Vagina (tissue), 2 donors: ENCODE measurements around the gene FGFR2. TPM values are rescaled to one million over a fixed set of nuclear protein-coding genes. Genes with fewer than 3 reads are reported as not detected.

Experiments
- DNase-seq, 2 donors: peaks; one replicate each; pipeline ENCODE4 v3.0.0-alpha.2; 2017; ENCODE audit errors: extremely low spot score in 2 of 2
- H3K27ac ChIP-seq: fragments of 200-600 bp; sonication (generic); one replicate; pipeline ENCODE4 v1.5.1; 2019
- H3K27me3 ChIP-seq: fragments of 200-600 bp; sonication (generic); one replicate; pipeline ENCODE4 v1.5.1; 2019
- H3K36me3 ChIP-seq, 2 donors: fragments of 200-600 bp; sonication (generic); one replicate each; pipeline ENCODE4 v1.5.1; 2017 to 2019
- H3K4me1 ChIP-seq: fragments of 200-600 bp; sonication (generic); one replicate; pipeline ENCODE4 v1.5.1; 2019
- H3K4me3 ChIP-seq, 2 donors: fragments of 200-600 bp; sonication (generic); 1 replicate in 1 of 2; 2 replicates in 1 of 2; pipeline ENCODE4 v1.5.1; 2016 to 2019
- H3K9me3 ChIP-seq: fragments of 200-600 bp; sonication (generic); one replicate; pipeline ENCODE4 v1.5.1; 2019
- POLR2A ChIP-seq, 2 donors: fragments of 450-650 bp; IDR thresholded peaks; one replicate each; pipeline ENCODE4 v1.6.1; 2017; ENCODE audit warnings: antibody characterized with exemption in 2 of 2, mild to moderate bottlenecking in 2 of 2, moderate library complexity in 2 of 2
- POLR2AphosphoS5 ChIP-seq, 2 donors: sonication (generic); formaldehyde crosslinking; IDR thresholded peaks; one replicate each; pipeline ENCODE4 v1.9.0; 2017; ENCODE audit warnings: antibody characterized with exemption in 2 of 2, mild to moderate bottlenecking in 2 of 2, low read depth in 1 of 2; ENCODE audit not compliant: insufficient read depth in 1 of 2
- intact Hi-C: fragments of 100-400 bp; cut with DNase I; formaldehyde crosslinking; loops from one replicate; pipeline ENCODE4 v1.15.1; 2023
- total RNA-seq: library from RNA; depleted of rRNA; stranded (reverse); fragments of >200 nt; gene quantifications from one replicate; pipeline ENCODE4 v1.2.3, GENCODE V29; 2016
- TF ChIP-seq, protein P1 (sequence below), 3 experiments: fragments of 450-650 bp in 2 of 3; fragments of 200-600 bp in 1 of 3; sonication (generic) in 1 of 3; IDR thresholded peaks; one replicate each; pipeline ENCODE4 v1.5.1; 2017 to 2019; ENCODE audit warnings: antibody characterized with exemption in 3 of 3, mild to moderate bottlenecking in 2 of 3, moderate library complexity in 2 of 3

The FGFR2 gene
- total RNA-seq, 1 donor from 2014 or later: 54.0 TPM

DNA sequence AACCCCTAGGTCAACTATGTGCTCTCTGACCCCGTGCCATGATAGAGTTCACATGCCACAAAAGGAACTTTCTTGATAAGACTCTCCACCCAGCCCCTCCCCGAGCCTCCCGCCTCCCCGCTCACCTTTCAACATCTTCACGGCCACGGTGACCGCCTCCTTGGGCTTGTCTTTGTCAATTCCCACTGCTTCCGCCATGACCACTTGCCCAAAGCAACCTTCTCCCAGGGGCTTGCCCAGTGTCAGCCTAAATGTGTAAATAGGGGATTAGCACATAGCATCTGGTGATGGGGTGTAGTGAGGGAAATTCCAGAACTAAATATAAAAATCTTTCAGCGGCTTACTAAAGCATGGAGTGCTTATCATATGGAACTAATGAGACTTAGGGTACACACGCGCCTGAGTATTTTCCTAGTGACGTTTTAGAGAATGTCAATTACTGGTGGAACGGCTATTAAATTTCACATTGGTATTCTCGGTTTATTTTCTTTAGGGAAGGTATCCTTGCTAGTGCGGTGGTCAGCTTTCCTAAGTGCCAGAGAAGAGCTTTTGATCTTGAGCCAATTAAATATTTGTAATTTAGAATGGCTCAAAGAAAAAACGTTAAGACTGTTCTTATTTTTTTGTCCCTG lies 97.4 kb downstream of the FGFR2 start:
- TF ChIP-seq, protein P1, sequence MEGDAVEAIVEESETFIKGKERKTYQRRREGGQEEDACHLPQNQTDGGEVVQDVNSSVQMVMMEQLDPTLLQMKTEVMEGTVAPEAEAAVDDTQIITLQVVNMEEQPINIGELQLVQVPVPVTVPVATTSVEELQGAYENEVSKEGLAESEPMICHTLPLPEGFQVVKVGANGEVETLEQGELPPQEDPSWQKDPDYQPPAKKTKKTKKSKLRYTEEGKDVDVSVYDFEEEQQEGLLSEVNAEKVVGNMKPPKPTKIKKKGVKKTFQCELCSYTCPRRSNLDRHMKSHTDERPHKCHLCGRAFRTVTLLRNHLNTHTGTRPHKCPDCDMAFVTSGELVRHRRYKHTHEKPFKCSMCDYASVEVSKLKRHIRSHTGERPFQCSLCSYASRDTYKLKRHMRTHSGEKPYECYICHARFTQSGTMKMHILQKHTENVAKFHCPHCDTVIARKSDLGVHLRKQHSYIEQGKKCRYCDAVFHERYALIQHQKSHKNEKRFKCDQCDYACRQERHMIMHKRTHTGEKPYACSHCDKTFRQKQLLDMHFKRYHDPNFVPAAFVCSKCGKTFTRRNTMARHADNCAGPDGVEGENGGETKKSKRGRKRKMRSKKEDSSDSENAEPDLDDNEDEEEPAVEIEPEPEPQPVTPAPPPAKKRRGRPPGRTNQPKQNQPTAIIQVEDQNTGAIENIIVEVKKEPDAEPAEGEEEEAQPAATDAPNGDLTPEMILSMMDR (IDR thresholded peaks at IDR 0.05): no peak
- TF ChIP-seq POLR2AphosphoS5 (IDR thresholded peaks at IDR 0.05; ENCODE audit: insufficient read depth in 1 of 2, low read depth in 1 of 2) (no peak), POLR2A (IDR thresholded peaks at IDR 0.05) (no peak)
- no peak for DNase-seq
- H3K27me3 ChIP-seq: no peaks in the 10 kb centered on the region
- intact Hi-C loops: no loop called here
- H3K27ac ChIP-seq: no peak overlapping the region
- H3K4me1 ChIP-seq: peaks cover 6% of the 10 kb centered on the region
- H3K36me3 ChIP-seq: peaks cover 0 to 11% of the 10 kb centered on the region in 2 donors
- H3K9me3 ChIP-seq: no peaks in the 10 kb centered on the region
- H3K4me3 ChIP-seq: no peak overlapping the region

DNA sequence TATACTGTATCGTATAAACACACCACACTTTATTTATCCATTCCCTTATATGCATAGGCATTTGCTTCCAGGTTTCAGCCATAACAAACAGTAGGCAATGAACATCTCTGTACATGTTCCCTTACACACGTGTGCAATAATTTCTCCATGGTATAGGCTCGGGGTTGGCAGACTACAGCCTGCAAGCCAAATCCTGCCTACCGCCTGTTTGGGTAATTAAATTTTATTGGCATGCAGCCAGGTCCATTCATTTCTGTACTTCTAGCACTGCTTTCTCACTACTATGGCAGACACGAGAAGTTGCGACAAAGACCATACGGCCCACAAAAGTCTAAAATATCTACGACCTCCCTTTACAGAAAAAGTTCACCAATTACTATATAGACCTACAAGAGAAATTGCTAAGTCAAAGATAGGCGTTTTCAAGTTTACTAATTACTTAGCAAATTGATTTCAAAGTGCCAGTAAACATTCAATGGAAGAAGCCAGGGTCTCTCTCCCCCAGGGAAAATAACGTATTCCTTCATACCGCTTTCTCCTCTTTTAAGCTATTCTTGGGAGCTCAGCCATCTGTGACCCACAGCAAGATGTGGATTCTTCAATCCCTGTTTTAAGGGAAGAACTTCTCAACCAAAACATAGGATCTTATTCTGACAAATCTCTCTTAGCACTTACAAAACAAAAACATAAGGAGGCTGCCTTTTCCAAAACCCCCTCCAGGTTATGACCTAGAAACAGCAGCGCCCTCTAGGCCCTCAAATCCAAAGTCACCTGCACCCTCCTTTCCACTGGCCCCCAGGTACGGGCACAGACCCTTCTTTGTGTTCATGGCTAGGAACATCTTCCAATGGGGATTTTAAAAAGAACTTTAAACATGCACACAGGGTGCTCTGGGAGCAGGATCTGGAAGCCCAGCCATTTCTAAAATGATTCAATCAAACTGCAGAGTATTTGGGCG lies 100.5 kb downstream of the FGFR2 start:
- no peak overlapping the region for H3K27ac ChIP-seq
- intact Hi-C loops: no loop called here
- no peaks in the 10 kb centered on the region for H3K9me3 ChIP-seq
- H3K4me1 ChIP-seq: no peaks in the 10 kb centered on the region
- H3K4me3 ChIP-seq: no peak overlapping the region
- peaks cover 0 to 10% of the 10 kb centered on the region in 2 donors for H3K36me3 ChIP-seq
- no peak for TF ChIP-seq POLR2A (IDR thresholded peaks at IDR 0.05)
- no peak for TF ChIP-seq POLR2AphosphoS5 (IDR thresholded peaks at IDR 0.05; ENCODE audit: insufficient read depth in 1 of 2, low read depth in 1 of 2)
- TF ChIP-seq, protein P1 (IDR thresholded peaks at IDR 0.05): no peak
- DNase-seq: no peak
- no peaks in the 10 kb centered on the region for H3K27me3 ChIP-seq

DNA sequence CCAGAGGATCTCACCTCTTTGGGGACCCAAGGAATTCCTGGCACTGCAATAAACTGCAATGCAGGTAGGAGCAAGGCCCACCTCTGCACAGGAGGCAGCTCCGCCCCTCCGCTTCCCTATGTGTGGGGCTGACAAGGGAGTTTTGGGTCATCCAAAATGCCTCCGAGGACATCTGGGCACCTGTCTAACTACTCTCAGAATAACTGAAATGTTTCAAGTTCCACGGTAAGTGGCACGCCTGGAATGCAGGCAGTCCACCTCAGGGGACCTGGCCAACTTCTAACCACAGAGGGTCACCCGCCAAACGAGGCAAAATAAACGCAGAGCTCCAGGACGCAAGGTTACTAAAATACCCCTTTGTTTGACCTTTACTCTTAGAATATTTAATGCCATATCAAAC lies 102.5 kb downstream of the FGFR2 start:
- H3K4me3 ChIP-seq: no peak overlapping the region
- H3K36me3 ChIP-seq: no peaks in the 10 kb centered on the region
- TF ChIP-seq, protein P1 (IDR thresholded peaks at IDR 0.05): no peak
- TF ChIP-seq POLR2AphosphoS5 (IDR thresholded peaks at IDR 0.05; ENCODE audit: insufficient read depth in 1 of 2, low read depth in 1 of 2) (no peak), POLR2A (IDR thresholded peaks at IDR 0.05) (no peak)
- no peaks in the 10 kb centered on the region for H3K9me3 ChIP-seq
- H3K27me3 ChIP-seq: no peaks in the 10 kb centered on the region
- intact Hi-C loops: no loop called here
- H3K4me1 ChIP-seq: peaks cover 8% of the 10 kb centered on the region
- no peak for DNase-seq
- no peak overlapping the region for H3K27ac ChIP-seq

DNA sequence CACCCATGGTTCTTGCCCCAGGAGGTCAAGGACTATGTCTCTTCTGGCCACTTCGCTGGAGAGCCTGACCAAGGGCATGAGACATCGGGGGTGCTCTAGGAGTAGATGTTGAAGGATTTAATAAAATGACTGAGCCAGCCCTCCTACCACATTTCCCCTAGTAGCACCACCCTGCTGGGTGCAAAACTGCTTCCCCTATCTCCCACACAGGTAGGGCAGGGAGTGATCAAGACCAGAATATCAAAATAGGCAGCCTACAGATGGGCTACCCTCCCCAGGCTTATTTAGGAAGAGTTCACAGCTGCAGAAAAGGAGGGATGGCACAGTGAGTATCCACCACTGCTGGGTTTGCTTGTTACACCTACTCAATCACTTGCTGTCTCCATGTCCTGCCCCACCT lies 103.9 kb downstream of the FGFR2 start:
- Histone ChIP-seq H3K4me3 (no peak overlapping the region), H3K9me3 (no peaks in the 10 kb centered on the region), H3K27me3 (no peaks in the 10 kb centered on the region), H3K4me1 (peaks cover 11% of the 10 kb centered on the region), H3K27ac (no peak overlapping the region), H3K36me3 (no peaks in the 10 kb centered on the region)
- intact Hi-C loops: no loop called here
- TF ChIP-seq POLR2A (IDR thresholded peaks at IDR 0.05): no peak
- TF ChIP-seq, protein P1 (IDR thresholded peaks at IDR 0.05): no peak
- no peak for TF ChIP-seq POLR2AphosphoS5 (IDR thresholded peaks at IDR 0.05; ENCODE audit: insufficient read depth in 1 of 2, low read depth in 1 of 2)
- DNase-seq: no peak
